ENCODE results near the gene FRS2. TPM values are rescaled to one million over a fixed set of nuclear protein-coding genes. Genes with fewer than 3 reads are reported as not detected.

The FRS2 gene
- total RNA-seq, 2 experiments from 2014 or later: 7.9 TPM

GRCh38 chr12:69523433-69524330 is 53.5 kb downstream of the FRS2 start:
- H3K4me1 Mint-ChIP-seq (ENCODE audit: low read depth): peaks cover 32% of the 10 kb centered on the region
- CTCF ChIA-PET: no interaction called here
- intact Hi-C loops (cut with micrococcal nuclease): no loop called here
- H3K27ac Mint-ChIP-seq: no peak overlapping the region
- H3K36me3 Mint-ChIP-seq (ENCODE audit: low read depth): peaks cover 24% of the 10 kb centered on the region
- H3K27me3 Mint-ChIP-seq (ENCODE audit: low read depth): no peaks in the 10 kb centered on the region
- no peak overlapping the region for H3K4me3 Mint-ChIP-seq
- DNase-seq: no peak
- peaks cover 27% of the 10 kb centered on the region for H3K9me3 Mint-ChIP-seq

GRCh38 chr12:69524331-69524630 is 54.1 kb downstream of the FRS2 start:
- no peak overlapping the region for H3K27ac Mint-ChIP-seq
- H3K27me3 Mint-ChIP-seq (ENCODE audit: low read depth): no peaks in the 10 kb centered on the region
- DNase-seq: no peak
- H3K36me3 Mint-ChIP-seq (ENCODE audit: low read depth): peaks cover 22% of the 10 kb centered on the region
- peaks cover 35% of the 10 kb centered on the region for H3K4me1 Mint-ChIP-seq (ENCODE audit: low read depth)
- H3K4me3 Mint-ChIP-seq: no peak overlapping the region
- intact Hi-C loops (cut with micrococcal nuclease): no loop called here
- H3K9me3 Mint-ChIP-seq: peaks cover 27% of the 10 kb centered on the region
- CTCF ChIA-PET: no interaction called here

- intact Hi-C loops (cut with micrococcal nuclease): loop anchor here (5.0 kb wide), 1 partner anchor 53 kb away; the partner anchor contains the start of gene FRS2
- no peak overlapping the region for H3K4me3 Mint-ChIP-seq
- H3K4me1 Mint-ChIP-seq (ENCODE audit: low read depth): peaks cover 32% of the 10 kb centered on the region
- H3K27me3 Mint-ChIP-seq (ENCODE audit: low read depth): no peaks in the 10 kb centered on the region
- no peak overlapping the region for H3K27ac Mint-ChIP-seq
- CTCF ChIA-PET: interaction anchor here (0.6 to 0.7 kb wide), 2 partner anchors 26 to 151 kb away, joined by 3 to 5 read pairs; no protein-coding TSS in a partner anchor
- peaks cover 18% of the 10 kb centered on the region for H3K36me3 Mint-ChIP-seq (ENCODE audit: low read depth)
- peaks cover 27% of the 10 kb centered on the region for H3K9me3 Mint-ChIP-seq
- no peak for DNase-seq
Observed at GRCh38 chr12:69524755-69525469, 54.7 kb downstream of the FRS2 start.

GRCh38 chr12:69527506-69528272 is 57.5 kb downstream of the FRS2 start:
- Mint-ChIP-seq H3K4me1 (ENCODE audit: low read depth) (peaks cover 33% of the 10 kb centered on the region), H3K9me3 (peaks cover 9% of the 10 kb centered on the region), H3K36me3 (ENCODE audit: low read depth) (peaks cover 8% of the 10 kb centered on the region), H3K4me3 (no peak overlapping the region), H3K27me3 (ENCODE audit: low read depth) (no peaks in the 10 kb centered on the region), H3K27ac (peak overlapping the region; percentile 41)
- intact Hi-C loops (cut with micrococcal nuclease): loop anchor here (5.0 kb wide), 1 partner anchor 55 kb away; the partner anchor contains the start of gene FRS2
- no peak for DNase-seq
- CTCF ChIA-PET: no interaction called here

GRCh38 chr12:69529021-69529420 is 58.8 kb downstream of the FRS2 start:
- peaks cover 5% of the 10 kb centered on the region for H3K36me3 Mint-ChIP-seq (ENCODE audit: low read depth)
- intact Hi-C loops (cut with micrococcal nuclease): loop anchor here (5.0 kb wide), 1 partner anchor 57 kb away; the partner anchor contains the start of gene FRS2
- CTCF ChIA-PET: no interaction called here
- H3K4me1 Mint-ChIP-seq (ENCODE audit: low read depth): peaks cover 32% of the 10 kb centered on the region
- no peaks in the 10 kb centered on the region for H3K9me3 Mint-ChIP-seq
- no peak for DNase-seq
- no peaks in the 10 kb centered on the region for H3K27me3 Mint-ChIP-seq (ENCODE audit: low read depth)
- H3K27ac Mint-ChIP-seq: no peak overlapping the region
- no peak overlapping the region for H3K4me3 Mint-ChIP-seq

- no peak for DNase-seq
- no peak overlapping the region for H3K27ac Mint-ChIP-seq
- H3K9me3 Mint-ChIP-seq: no peaks in the 10 kb centered on the region
- intact Hi-C loops (cut with micrococcal nuclease): no loop called here
- H3K36me3 Mint-ChIP-seq (ENCODE audit: low read depth): peaks cover 7% of the 10 kb centered on the region
- H3K4me3 Mint-ChIP-seq: no peak overlapping the region
- H3K27me3 Mint-ChIP-seq (ENCODE audit: low read depth): no peaks in the 10 kb centered on the region
- CTCF ChIA-PET: interaction anchor here (1.0 kb wide), 1 partner anchor 22 kb away, joined by 4 read pairs; no protein-coding TSS in a partner anchor
- H3K4me1 Mint-ChIP-seq (ENCODE audit: low read depth): peaks cover 19% of the 10 kb centered on the region
Observed at GRCh38 chr12:69533844-69534243, 63.7 kb downstream of the FRS2 start.

DNA sequence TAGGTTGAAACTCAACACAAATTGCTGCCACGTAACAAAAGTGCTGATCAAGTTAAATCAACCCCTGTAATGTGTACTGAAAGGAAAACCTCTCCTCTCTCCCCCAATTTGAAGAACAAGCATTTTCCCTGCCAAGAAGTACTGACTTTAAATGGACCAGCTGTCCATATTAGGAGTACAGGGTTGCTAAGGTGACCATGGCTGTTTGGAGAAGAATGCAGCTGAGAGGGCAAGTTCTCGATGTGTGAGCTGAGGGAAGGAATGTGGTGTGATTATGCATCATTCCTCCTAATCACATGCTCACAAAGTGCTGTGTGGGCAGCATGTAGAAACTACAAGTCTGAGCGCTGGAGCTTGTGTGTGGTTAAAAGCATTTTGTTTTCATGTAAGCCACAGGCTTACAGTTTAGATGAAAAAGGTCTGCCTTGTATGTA is 64.2 kb downstream of the FRS2 start:
- peak; percentile 51 for DNase-seq
- Mint-ChIP-seq H3K27me3 (ENCODE audit: low read depth) (no peaks in the 10 kb centered on the region), H3K4me1 (ENCODE audit: low read depth) (peaks cover 17% of the 10 kb centered on the region), H3K36me3 (ENCODE audit: low read depth) (peaks cover 9% of the 10 kb centered on the region), H3K4me3 (no peak overlapping the region), H3K27ac (no peak overlapping the region), H3K9me3 (no peaks in the 10 kb centered on the region)
- CTCF ChIA-PET: interaction anchor here (0.9 to 1.0 kb wide), 2 partner anchors 21 to 50 kb away, joined by 3 to 4 read pairs; no protein-coding TSS in a partner anchor
- intact Hi-C loops (cut with micrococcal nuclease): no loop called here

- CTCF ChIA-PET: no interaction called here
- no peak for DNase-seq
- H3K4me3 Mint-ChIP-seq: no peak overlapping the region
- peaks cover 5% of the 10 kb centered on the region for H3K4me1 Mint-ChIP-seq (ENCODE audit: low read depth)
- no peaks in the 10 kb centered on the region for H3K27me3 Mint-ChIP-seq (ENCODE audit: low read depth)
- H3K36me3 Mint-ChIP-seq (ENCODE audit: low read depth): peaks cover 23% of the 10 kb centered on the region
- peaks cover 5% of the 10 kb centered on the region for H3K9me3 Mint-ChIP-seq
- H3K27ac Mint-ChIP-seq: no peak overlapping the region
- intact Hi-C loops (cut with micrococcal nuclease): no loop called here
Observed at GRCh38 chr12:69540987-69541386, 70.8 kb downstream of the FRS2 start.

DNA sequence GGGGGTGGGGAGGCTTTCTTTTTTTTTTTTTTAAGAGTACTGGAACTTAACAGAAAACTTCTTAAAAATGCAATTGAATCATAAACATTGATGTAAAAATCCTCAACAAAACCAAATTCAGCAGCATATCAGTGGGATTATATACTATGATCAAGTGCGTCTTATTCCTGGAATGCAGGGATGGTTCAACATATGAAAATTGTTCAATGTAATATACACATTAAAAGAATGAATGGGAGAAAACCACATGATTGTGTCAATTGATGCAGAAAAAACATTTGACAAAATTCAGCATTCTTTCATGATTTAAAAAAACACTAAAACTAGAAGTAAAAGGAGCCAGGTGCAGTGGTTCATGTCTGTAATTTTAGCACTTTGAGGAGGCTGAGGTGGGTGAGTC is 73.9 kb downstream of the FRS2 start:
- H3K4me3 Mint-ChIP-seq: no peak overlapping the region
- H3K9me3 Mint-ChIP-seq: peaks cover 5% of the 10 kb centered on the region
- intact Hi-C loops (cut with micrococcal nuclease): no loop called here
- H3K27ac Mint-ChIP-seq: no peak overlapping the region
- peaks cover 11% of the 10 kb centered on the region for H3K4me1 Mint-ChIP-seq (ENCODE audit: low read depth)
- peaks cover 23% of the 10 kb centered on the region for H3K36me3 Mint-ChIP-seq (ENCODE audit: low read depth)
- DNase-seq: no peak
- CTCF ChIA-PET: no interaction called here
- H3K27me3 Mint-ChIP-seq (ENCODE audit: low read depth): no peaks in the 10 kb centered on the region

- Mint-ChIP-seq H3K27me3 (ENCODE audit: low read depth) (no peaks in the 10 kb centered on the region), H3K27ac (no peak overlapping the region), H3K4me3 (no peak overlapping the region), H3K9me3 (peaks cover 5% of the 10 kb centered on the region), H3K36me3 (ENCODE audit: low read depth) (peaks cover 21% of the 10 kb centered on the region), H3K4me1 (ENCODE audit: low read depth) (peaks cover 11% of the 10 kb centered on the region)
- intact Hi-C loops (cut with micrococcal nuclease): no loop called here
- no peak for DNase-seq
- CTCF ChIA-PET: no interaction called here
Observed at GRCh38 chr12:69545081-69545480, 74.9 kb downstream of the FRS2 start.

DNA sequence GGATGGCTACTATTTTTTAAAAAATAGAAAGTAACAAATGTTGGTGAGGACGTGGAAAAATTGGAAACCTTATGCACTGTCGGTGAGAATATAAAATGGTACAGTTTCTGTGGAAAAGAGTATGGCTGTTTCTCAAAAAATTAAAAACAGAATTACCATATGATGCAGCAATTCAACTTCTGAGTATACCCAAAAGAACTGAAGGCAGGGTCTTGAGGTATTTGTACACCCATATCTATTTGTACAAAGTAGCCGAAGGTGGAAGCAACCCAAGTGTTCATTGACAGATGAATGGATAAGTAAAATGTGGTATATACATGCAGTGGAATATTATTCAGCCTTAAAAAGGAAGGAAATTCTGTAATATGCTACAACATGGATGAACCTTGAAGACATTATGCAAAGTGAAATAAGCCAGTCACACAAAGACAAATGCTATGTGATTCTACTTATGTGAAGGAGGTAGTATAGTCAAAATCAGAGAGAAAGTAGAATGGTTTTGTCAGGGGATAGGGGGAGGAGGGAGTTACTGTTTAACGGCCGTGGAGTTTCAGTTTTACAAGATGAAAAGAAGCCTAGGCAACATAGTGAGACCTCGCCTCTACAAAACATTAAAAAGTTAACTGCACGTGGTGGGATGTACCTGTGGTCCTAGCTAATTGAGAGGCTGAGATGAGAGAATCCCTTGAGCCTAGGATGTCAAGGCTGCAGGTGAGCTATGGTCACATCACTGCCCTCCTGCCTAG is 76.7 kb downstream of the FRS2 start:
- Mint-ChIP-seq H3K4me1 (ENCODE audit: low read depth) (peaks cover 11% of the 10 kb centered on the region), H3K9me3 (peaks cover 5% of the 10 kb centered on the region), H3K4me3 (no peak overlapping the region), H3K27me3 (ENCODE audit: low read depth) (no peaks in the 10 kb centered on the region), H3K36me3 (ENCODE audit: low read depth) (peaks cover 16% of the 10 kb centered on the region), H3K27ac (no peak overlapping the region)
- intact Hi-C loops (cut with micrococcal nuclease): no loop called here
- CTCF ChIA-PET: interaction anchor here (0.7 kb wide), 1 partner anchor 1042 kb away, joined by 3 read pairs; no protein-coding TSS in a partner anchor
- DNase-seq: no peak
